ENCODE measurements around the gene PNPO. TPM values are rescaled to one million over a fixed set of nuclear protein-coding genes. Genes with fewer than 3 reads are reported as not detected.
"Not testable (repeated sequence)": the region's sequence is repeated elsewhere in the genome, so short reads cannot be mapped to it uniquely, and the experiment has no call there.

PNPO gene
- total RNA-seq, 2 experiments from 2014 or later = 57.8 to 58.0 TPM

GRCh38 chr17:47915776-47916398 is 25.5 kb upstream of the PNPO start:
- ChIA-PET CTCF (no interaction called here), POLR2A (no interaction called here)

- CTCF ChIA-PET = no interaction called here
Measured at GRCh38 chr17:47916489-47917208, 24.7 kb upstream of the PNPO start.

DNA sequence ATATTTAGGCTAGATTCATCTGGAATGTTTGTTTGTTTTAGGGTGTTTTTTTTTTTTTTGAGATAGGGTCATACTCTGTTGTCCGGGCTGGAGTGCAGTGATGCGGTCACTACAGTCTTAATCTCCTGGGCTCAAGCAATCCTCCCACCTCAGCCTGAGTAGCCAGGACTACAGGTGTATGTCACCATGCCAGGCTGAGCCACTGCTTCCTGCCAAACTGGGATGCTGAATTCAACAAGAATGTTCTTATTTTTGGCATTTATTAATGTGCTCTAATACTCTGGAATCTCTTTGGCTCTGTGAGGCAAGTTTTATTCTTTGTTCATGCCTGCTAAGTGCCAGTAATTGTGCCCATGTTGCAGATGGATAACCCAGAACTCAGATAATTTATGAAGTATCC is 23.8 kb upstream of the PNPO start:
- ChIA-PET POLR2A (no interaction called here), CTCF (no interaction called here)

More at GRCh38 chr17:47916489-47917208, 24.7 kb upstream of the PNPO start:
- POLR2A ChIA-PET = no interaction called here

DNA sequence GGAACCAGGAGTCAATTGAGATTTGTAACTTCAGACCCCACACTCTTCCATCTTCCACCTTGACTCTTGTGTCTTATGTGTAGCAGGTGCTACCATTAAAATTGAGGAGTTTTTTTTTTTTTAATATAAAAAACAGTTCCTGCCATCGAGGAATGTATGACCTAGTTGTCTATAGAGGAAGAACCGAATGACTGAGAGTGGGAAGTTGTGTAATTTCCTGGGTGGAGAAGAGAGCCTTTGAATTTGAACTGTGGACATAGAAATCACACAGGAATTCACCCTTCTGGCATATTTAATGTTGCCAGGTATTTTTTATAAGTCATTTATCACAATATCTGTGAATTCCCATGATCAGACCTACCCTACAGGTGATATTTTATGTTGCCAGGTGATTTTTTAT is 23.4 kb upstream of the PNPO start:
- ChIA-PET CTCF (interaction anchor here (0.7 kb wide), 1 partner anchor 19 kb away, joined by 3 read pairs; no protein-coding TSS in a partner anchor), POLR2A (no interaction called here)

DNA sequence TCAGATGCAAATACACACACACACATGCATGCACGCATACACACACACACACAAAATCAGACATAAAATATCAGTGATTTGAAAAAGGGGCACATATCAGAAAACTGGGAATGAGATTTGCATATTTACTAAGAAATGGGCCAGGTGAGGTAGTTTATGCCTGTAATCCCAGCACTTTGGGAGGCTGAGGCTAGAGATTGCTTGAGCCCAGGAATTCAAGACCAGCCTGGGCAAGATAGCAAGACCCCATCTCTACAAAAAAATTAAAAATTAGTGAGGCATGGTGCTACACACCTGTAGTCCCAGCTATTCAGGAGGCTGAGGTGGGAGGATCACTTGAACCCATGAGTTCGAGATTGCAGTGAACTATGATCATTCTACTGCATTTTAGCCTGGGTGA is 22.4 kb upstream of the PNPO start:
- ChIA-PET CTCF (interaction anchor here (0.6 to 0.7 kb wide), 3 partner anchors 27 to 404 kb away, joined by 3 to 4 read pairs (median 3); no protein-coding TSS in a partner anchor), POLR2A (no interaction called here)

GRCh38 chr17:47919889-47920288 is 21.5 kb upstream of the PNPO start:
- CTCF ChIA-PET = interaction anchor here (0.6 kb wide), 1 partner anchor 405 kb away, joined by 3 read pairs; no protein-coding TSS in a partner anchor
- POLR2A ChIA-PET = not testable (repeated sequence)

DNA sequence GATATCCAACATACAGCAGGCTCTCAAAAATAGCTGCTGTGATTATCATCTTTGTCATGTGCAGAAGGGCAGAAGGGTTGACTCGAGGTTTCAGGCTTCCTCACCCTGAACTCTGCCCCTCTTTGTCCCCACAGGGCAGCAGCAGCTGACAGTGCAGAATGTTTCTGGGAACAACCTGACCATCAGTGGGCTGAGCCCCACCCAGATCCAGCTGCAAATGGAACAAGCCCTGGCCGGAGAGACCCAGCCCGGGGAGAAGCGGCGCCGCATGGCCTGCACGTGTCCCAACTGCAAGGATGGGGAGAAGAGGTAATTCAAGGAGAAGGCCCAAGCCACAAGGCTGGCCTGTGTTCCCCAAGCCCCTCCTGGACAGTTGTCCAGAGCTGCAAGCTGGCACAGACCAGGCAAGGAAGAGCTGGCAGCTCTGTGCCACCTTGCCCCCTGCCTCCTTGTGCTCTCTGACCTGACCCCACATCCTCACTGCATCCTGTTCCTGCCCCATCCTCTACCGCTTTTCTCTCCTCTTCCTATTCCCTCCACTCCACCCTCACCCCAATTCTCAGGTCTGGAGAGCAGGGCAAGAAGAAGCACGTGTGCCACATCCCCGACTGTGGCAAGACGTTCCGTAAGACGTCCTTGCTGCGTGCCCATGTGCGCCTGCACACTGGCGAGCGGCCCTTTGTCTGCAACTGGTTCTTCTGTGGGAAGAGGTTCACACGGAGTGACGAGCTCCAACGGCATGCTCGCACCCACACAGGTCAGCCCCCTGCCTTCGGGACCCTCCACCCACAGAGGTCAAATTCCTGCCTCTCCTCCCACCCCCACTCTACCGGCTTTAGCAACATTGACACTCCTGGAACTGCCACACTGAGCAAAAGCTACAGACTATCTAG is 16.3 kb upstream of the PNPO start:
- ChIA-PET CTCF (interaction anchor here (1.0 kb wide), 1 partner anchor 11 kb away, joined by 3 read pairs; no protein-coding TSS in a partner anchor), POLR2A (no interaction called here)

DNA sequence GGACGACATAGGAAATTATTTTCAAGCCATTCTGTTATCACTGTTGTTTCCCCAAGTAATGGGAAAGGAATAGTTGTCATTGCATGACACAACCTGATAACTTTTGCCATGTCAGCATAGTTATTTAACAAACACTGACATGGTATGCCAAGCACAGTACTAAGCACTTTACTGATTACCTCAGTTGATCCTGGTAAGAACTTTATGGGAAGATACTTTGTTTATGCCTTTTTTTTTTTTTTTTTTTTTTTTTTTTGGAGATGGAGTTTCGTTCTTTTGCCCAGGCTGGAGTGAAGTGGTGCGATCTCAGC is 15.7 kb upstream of the PNPO start:
- CTCF ChIA-PET = interaction anchor here (1.0 kb wide), 1 partner anchor 45 kb away, joined by 4 read pairs; the partner anchor contains the start of gene CDK5RAP3
- POLR2A ChIA-PET = no interaction called here

DNA sequence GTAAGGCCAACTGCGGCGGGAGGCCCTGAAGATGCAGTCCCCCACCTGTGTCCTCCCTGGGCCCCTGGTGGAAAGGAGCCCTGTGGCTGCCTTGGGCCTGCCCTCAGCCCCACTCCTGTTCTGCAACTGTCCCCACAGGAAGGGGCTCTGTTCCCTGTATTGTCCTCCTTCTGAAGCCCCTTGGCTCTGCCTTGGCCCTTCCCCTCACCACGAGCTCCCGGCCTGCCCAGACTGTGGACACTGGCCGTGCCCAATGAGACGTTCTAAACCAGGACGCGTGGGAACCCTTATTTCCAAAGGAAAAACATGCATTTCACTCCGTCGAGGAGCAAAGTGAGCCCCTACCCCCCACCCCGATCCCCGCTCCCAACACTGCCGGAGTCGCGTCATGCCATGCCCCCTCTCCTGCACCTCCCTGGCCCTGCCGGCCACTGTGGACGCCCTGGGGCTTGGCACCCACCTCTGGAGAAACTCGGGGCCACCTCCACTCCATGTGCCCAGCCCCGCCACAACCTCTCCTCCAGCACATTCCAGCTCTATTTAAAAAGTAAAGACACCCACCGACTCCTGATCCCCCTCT is 13.5 kb upstream of the PNPO start:
- ChIA-PET CTCF (interaction anchor here (0.9 to 1.0 kb wide), 2 partner anchors 10 to 36 kb away, joined by 3 read pairs; no protein-coding TSS in a partner anchor), POLR2A (interaction anchor here (0.7 kb wide), 1 partner anchor 14 kb away, joined by 6 read pairs; no protein-coding TSS in a partner anchor)

DNA sequence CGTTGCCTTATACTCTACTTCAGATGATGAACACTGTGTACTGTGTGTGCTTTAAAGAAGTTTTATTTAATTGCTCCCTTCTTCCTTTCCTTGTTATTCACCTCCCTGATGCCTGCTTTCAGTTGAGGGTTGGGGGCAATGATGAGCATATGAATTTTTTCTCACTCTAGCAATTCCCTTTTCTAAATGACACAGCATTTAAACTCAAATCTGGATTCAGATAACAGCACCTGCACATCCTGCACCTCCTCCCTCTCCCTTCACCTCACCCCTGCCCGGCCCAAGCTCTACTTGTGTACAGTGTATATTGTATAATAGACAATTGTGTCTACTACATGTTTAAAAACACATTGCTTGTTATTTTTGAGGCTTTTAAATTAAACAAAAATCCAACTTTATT is 13.0 kb upstream of the PNPO start:
- CTCF ChIA-PET = interaction anchor here (0.9 kb wide), 1 partner anchor 36 kb away, joined by 3 read pairs; no protein-coding TSS in a partner anchor
- POLR2A ChIA-PET = no interaction called here

GRCh38 chr17:47929218-47930000 is 12.0 kb upstream of the PNPO start:
- POLR2A ChIA-PET = no interaction called here
- CTCF ChIA-PET = interaction anchor here (1.5 kb wide), 1 partner anchor 20 kb away, joined by 5 read pairs; no protein-coding TSS in a partner anchor

DNA sequence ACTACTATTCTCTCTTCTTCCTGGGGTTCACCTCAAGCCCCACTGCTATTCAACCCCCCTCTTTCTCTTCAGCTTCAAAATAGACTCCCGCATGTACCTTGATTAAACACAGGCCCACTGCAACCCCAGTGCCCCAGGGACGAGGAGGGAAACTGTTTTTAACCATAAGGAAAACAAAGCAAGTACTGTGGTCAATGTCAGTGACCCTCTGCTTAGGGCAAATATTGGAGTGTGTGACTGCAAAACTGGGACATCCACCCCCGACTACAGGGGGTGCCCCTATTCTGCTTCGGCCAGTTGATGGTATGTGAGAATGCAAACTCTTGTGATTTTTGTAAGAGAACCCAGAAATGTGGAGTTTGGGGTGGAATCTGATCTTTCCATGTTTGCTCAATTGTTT is 9.5 kb upstream of the PNPO start:
- ChIA-PET POLR2A (no interaction called here), CTCF (interaction anchor here (0.9 to 4.8 kb wide), 2 partner anchors 14 to 41 kb away, joined by 3 to 19 read pairs; no protein-coding TSS in a partner anchor)

DNA sequence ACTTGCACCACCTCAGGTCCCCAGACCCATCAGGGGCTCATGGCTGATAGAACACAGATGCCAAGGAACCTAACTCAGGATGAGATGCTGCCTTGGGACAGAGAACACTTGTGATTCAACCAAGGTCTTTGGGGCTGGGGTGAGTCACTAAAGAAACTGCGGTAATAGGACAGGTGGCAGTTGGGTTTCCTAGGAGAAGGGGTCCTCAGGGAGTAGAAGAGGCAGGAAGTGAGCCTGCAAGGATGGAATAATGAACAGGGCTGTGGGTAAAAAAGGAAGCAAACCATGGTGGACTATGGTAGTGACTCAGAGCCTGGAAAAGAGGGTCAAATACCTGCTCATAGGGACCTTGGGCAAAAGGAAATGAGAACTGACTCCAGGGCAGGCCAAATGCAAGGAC is 6.5 kb upstream of the PNPO start:
- ChIA-PET CTCF (interaction anchor here (4.8 kb wide), 1 partner anchor 11 kb away, joined by 19 read pairs; no protein-coding TSS in a partner anchor), POLR2A (no interaction called here)

GRCh38 chr17:47935468-47935867 is 5.9 kb upstream of the PNPO start:
- CTCF ChIA-PET = interaction anchor here (4.8 kb wide), 1 partner anchor 11 kb away, joined by 19 read pairs; no protein-coding TSS in a partner anchor
- POLR2A ChIA-PET = not testable (repeated sequence)

DNA sequence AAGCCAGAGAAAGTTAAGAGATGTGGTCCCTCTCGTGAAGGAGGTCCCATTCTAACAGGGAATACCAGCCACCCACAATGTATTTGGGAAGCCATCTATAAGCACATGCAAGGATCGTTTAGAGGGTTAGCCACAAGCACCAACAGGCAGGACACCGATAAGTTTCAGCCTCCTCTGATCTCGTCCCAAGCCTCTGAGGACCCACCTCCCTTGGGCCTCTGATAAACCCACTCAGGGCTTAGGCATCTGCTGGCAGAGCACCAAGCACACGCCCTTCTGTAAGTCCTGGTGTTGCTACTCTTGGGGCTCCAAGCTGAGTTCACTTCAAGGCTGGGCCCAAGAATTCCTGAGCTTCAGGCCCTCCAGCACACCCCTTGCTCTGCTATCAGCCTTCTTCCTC is 5.4 kb upstream of the PNPO start:
- POLR2A ChIA-PET = no interaction called here
- CTCF ChIA-PET = interaction anchor here (0.5 to 4.8 kb wide), 3 partner anchors 10 to 64 kb away, joined by 3 to 19 read pairs (median 3); no protein-coding TSS in a partner anchor

DNA sequence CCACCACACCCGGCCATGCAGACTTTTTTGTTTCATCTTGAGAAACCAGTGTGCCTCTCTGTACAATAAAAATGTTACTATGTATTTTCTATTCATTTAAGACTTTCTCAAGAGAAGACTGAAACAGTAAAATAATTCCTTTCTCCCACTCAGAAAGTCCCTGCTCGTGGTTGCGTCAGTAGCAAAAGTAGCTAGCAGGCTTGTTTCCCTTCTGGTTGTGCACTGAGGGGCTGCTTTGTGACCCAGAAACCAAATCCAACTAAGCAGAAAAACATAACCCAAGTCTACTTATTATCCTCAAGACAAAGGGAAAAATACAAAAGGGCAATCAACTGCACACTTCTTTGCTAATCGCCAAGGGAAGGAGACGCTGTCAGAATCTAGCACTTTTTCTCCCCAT is 3.4 kb upstream of the PNPO start:
- POLR2A ChIA-PET = interaction anchor here (0.6 to 0.7 kb wide), 2 partner anchors 26 to 128 kb away, joined by 3 to 10 read pairs; no protein-coding TSS in a partner anchor
- CTCF ChIA-PET = interaction anchor here (0.9 to 1.5 kb wide), 4 partner anchors 9 to 20 kb away, joined by 3 to 7 read pairs (median 4); no protein-coding TSS in a partner anchor

DNA sequence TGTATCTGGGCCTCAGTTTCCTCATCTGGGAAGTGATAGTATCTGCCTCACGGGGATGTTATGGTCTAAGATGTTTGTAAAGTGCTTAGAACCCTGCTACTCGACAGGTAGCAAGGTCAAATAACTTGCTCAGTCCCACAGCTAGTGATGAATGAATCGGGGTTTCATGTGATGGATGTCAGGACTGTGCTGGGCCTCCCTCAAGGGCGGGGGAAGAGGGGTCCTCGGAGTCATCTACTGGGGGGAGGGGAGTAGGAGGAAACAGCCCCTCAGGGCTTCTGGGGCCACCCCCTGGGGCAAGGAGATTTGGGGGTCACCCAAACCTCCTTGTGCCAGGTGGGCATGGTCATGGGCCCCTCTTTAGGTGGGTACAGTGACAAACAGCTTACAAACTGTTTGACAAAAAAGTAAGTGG is 732 bp downstream of the PNPO start:
- ChIA-PET POLR2A (interaction anchor here (0.7 kb wide), 1 partner anchor 46 kb away, joined by 3 read pairs; the partner anchor contains the start of gene SP2), CTCF (interaction anchor here (1.4 to 4.7 kb wide), 2 partner anchors 8 to 29 kb away, joined by 3 to 26 read pairs; partner anchors contain the start of gene CDK5RAP3)

GRCh38 chr17:47942568-47942967 is 1.2 kb downstream of the PNPO start:
- ChIA-PET POLR2A (no interaction called here), CTCF (interaction anchor here (4.7 kb wide), 1 partner anchor 29 kb away, joined by 26 read pairs; the partner anchor contains the start of gene CDK5RAP3)
